GM13976 (cell line): ENCODE data around the gene FAM193B.
A peak's percentile ranks its signal among the peaks of the same experiment; 100 is the strongest.

Source experiments
- DNase-seq: peaks from one replicate; pipeline ENCODE4 v3.0.0; 2012; ENCODE audit warnings: low spot score
- in situ Hi-C: fragments of 300-500 bp; cut with MboI; formaldehyde crosslinking; loops from one replicate; pipeline ENCODE4 v1.12.0; 2022; ENCODE audit warnings: low sequenced_read_pairs, mixed read lengths, inconsistent platforms; ENCODE audit not compliant: unreplicated experiment
- TF ChIP-seq, protein P1 (sequence below): IDR thresholded peaks from 2 replicates; pipeline ENCODE4 v1.5.1; 2012; ENCODE audit warnings: borderline replicate concordance, mild to moderate bottlenecking; ENCODE audit not compliant: insufficient read depth; ENCODE audit errors: extremely low read depth, missing control alignments, control extremely low read depth

Gene FAM193B

DNA sequence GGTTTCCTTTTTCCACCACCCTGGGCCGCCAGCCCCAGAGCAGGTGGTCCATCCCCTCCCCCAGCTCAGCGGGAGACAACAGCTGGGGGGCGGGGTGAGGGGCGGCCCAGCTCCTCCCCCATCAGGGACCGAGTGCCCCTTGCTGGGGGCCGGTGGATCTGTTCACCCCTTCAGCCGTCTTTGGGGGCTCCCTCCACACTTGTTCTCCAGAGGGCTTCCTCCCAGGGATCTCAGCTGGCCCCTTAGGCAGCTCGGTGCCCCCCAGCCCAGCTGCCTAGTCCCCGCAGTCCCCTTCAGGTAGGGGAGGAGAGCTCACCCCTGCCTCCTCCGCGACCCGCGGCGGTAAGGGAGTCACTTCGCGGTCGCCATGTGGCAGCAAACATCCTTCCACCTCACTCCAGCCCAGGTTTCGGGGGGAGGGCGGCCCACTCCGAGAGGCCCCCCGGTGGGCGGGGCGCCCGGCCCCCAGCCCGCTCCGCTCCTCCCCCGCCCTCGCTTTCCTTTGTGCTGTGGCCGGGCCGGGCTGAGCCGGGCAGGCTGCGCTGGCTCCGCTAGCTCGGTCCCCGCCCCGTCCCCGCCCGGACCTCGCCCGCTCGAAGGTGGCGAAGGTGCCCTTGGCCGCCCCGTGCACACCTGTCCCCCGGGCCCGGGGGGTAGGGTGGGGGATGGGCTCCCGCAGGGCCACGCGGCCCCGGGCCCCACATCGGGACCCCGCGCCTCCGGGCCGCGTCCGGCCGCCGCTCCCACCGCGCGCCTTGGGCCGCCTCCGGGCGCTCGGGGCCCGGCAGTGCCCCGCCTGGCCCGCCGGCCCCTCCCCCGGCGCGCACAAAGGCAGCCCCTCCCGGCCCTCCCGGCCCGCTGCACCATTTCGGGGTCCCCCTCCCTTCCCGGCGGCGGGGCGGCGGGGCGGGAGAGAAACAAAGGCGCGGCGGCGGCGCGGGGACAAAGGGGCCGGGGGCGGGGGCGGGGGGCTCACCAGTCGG, 81.6 kb downstream of the FAM193B start:
- TF ChIP-seq, protein P1, sequence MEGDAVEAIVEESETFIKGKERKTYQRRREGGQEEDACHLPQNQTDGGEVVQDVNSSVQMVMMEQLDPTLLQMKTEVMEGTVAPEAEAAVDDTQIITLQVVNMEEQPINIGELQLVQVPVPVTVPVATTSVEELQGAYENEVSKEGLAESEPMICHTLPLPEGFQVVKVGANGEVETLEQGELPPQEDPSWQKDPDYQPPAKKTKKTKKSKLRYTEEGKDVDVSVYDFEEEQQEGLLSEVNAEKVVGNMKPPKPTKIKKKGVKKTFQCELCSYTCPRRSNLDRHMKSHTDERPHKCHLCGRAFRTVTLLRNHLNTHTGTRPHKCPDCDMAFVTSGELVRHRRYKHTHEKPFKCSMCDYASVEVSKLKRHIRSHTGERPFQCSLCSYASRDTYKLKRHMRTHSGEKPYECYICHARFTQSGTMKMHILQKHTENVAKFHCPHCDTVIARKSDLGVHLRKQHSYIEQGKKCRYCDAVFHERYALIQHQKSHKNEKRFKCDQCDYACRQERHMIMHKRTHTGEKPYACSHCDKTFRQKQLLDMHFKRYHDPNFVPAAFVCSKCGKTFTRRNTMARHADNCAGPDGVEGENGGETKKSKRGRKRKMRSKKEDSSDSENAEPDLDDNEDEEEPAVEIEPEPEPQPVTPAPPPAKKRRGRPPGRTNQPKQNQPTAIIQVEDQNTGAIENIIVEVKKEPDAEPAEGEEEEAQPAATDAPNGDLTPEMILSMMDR, result no peak
- in situ Hi-C loops, result no loop called here
- DNase-seq, result peak; percentile 90

DNA sequence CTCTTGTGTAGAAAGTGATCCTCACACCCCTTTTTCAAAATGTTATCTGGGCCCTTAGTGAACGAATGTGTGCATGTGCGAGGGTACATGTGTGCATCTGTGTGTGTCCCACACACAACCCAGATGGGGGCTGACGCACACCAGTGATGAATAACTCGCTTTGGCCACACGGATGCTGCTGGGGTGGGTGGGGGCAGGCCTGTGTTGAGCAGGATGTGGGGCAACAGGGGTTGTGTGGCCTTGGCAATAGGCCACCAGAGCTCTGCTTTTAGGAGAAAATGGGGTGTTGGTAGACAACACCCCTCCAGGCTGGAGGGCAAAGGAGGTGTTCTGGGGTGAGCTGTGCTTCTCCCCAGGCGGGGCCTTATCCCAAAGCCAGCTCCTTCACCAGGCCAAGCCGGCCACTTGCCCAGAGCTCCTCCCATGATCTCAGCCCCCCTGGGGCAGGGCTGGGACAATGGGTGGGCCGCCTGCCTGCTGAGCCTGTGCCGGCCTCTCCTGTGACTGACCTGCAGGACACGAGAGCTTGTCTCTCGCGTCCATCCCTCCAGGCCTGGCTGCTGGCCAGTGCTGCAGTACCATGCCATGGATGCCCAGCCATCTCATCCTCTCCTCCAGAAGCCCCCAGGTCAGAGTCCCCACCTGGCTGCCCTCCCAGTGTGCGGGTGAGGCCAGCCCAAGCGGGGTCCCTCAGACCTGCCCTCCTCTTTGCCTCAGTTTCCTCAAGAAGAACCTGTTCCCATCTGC, 82.6 kb downstream of the FAM193B start:
- in situ Hi-C loops, result no loop called here
- no peak for DNase-seq
- TF ChIP-seq, protein P1, result no peak

DNA sequence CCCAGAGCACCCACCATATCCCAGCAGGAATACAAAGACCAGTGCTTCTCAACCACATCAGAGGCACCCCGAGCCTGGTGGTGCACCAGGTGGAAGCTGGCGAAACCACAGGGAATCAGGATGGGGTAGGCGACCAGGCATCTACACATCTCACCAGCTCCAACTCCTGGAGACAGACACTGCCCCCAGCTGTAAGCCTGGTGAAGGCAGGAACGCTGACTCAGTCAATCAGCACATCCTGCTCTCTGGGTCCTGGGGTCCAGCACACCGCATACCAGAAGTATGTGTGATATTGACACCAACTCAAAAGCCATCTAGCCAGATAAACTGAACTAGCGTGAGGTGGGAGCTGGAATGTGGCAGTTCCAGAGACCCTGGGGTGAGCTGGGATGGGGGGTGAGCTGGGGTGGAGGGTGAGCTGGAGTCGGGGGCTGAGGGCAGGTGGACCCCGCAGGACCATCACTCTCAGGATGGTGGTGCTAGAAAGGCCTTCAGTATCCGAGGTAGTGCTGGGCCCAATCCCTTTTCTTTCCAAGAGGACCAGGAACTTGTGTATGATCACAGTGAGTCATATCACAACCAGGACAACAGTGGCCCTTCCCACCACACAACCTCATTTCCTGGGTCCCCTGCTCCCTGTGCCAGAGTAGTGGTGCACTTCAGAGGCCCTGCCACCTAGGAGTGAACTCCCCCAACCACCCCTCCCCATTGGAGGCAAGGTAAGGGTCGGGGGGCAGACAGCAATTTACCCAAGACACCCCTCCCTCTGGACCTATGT, 83.4 kb downstream of the FAM193B start:
- DNase-seq, result no peak
- TF ChIP-seq, protein P1, result no peak
- in situ Hi-C loops, result no loop called here
